Mucosa of descending colon (tissue), 3 donors: ENCODE measurements around the gene DICER1. TPM values are rescaled to one million over a fixed set of nuclear protein-coding genes. Genes with fewer than 3 reads are reported as not detected.
"Not testable (repeated sequence)": the region's sequence is repeated elsewhere in the genome, so short reads cannot be mapped to it uniquely, and the experiment has no call there.

Source experiments
- ATAC-seq: fragments of 200-7000 bp; cut with Tn5 transposase; one replicate; pipeline ENCODE4 v1.9.1; 2020; ENCODE audit warnings: mild to moderate bottlenecking, moderate library complexity
- DNase-seq, 3 donors: peaks; one replicate each; pipeline ENCODE4 v3.0.0-alpha.2; 2020
- H3K36me3 ChIP-seq: fragments of 200-600 bp; one replicate; pipeline ENCODE4 v1.8.0; 2021; ENCODE audit warnings: low read depth, mild to moderate bottlenecking
- H3K4me1 ChIP-seq: fragments of 200-600 bp; one replicate; pipeline ENCODE4 v1.8.0; 2021; ENCODE audit warnings: low read depth, mild to moderate bottlenecking
- H3K4me3 ChIP-seq: fragments of 200-600 bp; one replicate; pipeline ENCODE4 v1.8.0; 2021; ENCODE audit warnings: mild to moderate bottlenecking
- H3K9me3 ChIP-seq: fragments of 200-600 bp; one replicate; pipeline ENCODE4 v1.8.0; 2021; ENCODE audit warnings: mild to moderate bottlenecking
- intact Hi-C, 2 donors: fragments of 100-400 bp; cut with DNase I in 1 of 2; cut with micrococcal nuclease in 1 of 2; formaldehyde crosslinking; loops; one replicate each; pipeline versions ENCODE4 v1.11.0 to v1.11.1; 2022; cut with DNase I, micrococcal nuclease
- long read RNA-seq, 2 donors: library from polyadenylated mRNA; unstranded; transcript quantifications; one replicate each; pipeline ENCODE4 v2.0.0, GENCODE V29; 2019 to 2021
- total RNA-seq, 3 donors: library from RNA; stranded (reverse); fragmentation: NEBNext Ultra II Directional in 2 of 3; extraction: Animal tissue kit (Norgen Biotek cat#: 25700) in 2 of 3; gene quantifications; one replicate each; pipeline versions ENCODE4 v1.2.1 to v1.2.4, GENCODE V29; 2021 to 2023
- TF ChIP-seq, protein P1 (sequence below): fragments of 200-600 bp; IDR thresholded peaks from one replicate; pipeline ENCODE4 v1.8.0; 2022; ENCODE audit warnings: antibody characterized with exemption, mild to moderate bottlenecking
- donor health status: DM: no; HTN: no; CAD: no; lungs with moderate emphysema.
- donor health status: DM: no; HTN: no; CAD: no.
- donor health status: DM: no; HTN: yes; CAD: no.

The DICER1 gene
- total RNA-seq: 10 to 100 TPM; 61.6 to 72.1 (median 65.9) TPM
- long read RNA-seq, donor 1, partial matches to known transcripts: 9 of 17 reads
- long read RNA-seq, donor 1, other reads (novel, unspliced or antisense): 8 of 17 reads
- long read RNA-seq, donor 2, partial matches to known transcripts: 1 of 4 reads
- long read RNA-seq, donor 2, other reads (novel, unspliced or antisense): 3 of 4 reads

DNA sequence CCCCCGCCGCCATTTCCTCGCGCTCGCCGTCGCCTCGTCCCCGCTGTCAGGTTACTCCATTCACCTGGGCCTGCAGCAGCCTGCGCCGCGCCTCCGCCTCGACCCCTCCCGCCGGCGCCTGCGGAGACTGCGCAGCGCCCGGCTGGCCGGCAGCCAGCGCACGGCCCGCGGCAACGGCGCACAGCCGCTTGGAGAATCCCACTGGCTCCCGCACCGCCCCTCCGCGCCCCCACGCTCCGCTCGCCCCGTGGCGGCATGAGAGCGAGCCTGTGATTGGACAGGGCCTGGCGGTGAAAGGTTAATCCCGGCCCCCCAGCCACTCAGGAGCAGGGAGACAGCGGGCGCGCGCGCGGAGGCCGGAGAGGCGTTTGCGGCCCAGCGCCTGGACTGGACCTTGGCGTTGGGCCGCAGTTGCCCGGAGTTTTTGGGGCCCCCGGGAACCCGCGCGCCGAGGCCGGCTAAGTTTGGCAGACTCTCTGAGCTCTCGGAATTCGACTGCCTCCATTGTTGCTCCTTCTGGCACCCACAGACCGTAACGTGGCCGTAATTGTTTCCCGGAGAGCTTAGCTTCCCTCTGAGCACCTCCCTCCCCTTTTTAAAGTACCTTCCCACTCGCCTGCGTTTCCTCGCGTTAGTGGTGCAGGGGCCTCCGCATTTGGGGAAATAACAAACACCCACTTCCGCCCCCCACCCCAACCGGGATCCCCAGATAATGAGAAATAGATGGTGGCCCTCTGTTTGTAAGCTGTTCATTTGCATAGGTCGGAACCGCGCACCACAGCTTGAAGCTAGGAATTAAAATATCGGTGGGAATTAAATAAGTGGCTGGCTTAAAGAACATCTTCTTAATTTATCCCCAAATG, at the start of gene DICER1:
Gene DICER1, minus strand, starts transcription at position 203 of the 863 bp plus-strand sequence. CDS start 24,071 bp downstream, outside the sequence.
- Histone ChIP-seq H3K4me1 (peaks cover 27% of the 10 kb centered on the region), H3K9me3 (no peaks in the 10 kb centered on the region), H3K36me3 (no peaks in the 10 kb centered on the region), H3K4me3 (peak within 1 kb of the TSS; percentile 68)
- intact Hi-C loops: no loop called here
- TF ChIP-seq, protein P1, sequence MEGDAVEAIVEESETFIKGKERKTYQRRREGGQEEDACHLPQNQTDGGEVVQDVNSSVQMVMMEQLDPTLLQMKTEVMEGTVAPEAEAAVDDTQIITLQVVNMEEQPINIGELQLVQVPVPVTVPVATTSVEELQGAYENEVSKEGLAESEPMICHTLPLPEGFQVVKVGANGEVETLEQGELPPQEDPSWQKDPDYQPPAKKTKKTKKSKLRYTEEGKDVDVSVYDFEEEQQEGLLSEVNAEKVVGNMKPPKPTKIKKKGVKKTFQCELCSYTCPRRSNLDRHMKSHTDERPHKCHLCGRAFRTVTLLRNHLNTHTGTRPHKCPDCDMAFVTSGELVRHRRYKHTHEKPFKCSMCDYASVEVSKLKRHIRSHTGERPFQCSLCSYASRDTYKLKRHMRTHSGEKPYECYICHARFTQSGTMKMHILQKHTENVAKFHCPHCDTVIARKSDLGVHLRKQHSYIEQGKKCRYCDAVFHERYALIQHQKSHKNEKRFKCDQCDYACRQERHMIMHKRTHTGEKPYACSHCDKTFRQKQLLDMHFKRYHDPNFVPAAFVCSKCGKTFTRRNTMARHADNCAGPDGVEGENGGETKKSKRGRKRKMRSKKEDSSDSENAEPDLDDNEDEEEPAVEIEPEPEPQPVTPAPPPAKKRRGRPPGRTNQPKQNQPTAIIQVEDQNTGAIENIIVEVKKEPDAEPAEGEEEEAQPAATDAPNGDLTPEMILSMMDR: no peak
- peak; percentile 97 to 99 (median 98) for DNase-seq
- peak; percentile 97 for ATAC-seq

GRCh38 chr14:95206534-95206933, 49.2 kb upstream of the DICER1 start:
- intact Hi-C loops: no loop called here
- no peaks in the 10 kb centered on the region for H3K9me3 ChIP-seq
- TF ChIP-seq, protein P1: no peak
- ATAC-seq: no peak
- no peaks in the 10 kb centered on the region for H3K4me1 ChIP-seq
- H3K4me3 ChIP-seq: no peak overlapping the region
- no peak for DNase-seq
- H3K36me3 ChIP-seq: peaks cover 6% of the 10 kb centered on the region

DNA sequence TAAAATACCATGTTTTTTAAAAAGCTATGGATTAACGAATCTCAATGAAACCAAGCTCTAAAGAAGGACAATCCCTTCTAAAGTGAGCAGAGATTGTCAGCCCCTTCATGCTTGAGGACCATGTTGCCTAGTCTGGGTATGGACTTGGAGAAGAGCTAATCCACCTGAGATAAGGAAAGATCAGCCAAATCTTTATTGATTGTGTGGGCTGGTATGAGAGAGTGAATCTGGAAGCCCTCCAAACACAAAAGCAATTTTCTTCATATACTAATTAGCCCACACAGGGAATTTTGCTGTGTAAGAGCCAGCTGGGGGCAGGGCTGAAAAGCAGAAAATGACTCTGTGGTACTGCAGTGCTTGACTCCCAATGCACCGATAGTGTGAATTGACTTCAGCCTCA, 47.4 kb upstream of the DICER1 start:
- ATAC-seq: no peak
- Histone ChIP-seq H3K9me3 (no peaks in the 10 kb centered on the region), H3K36me3 (peaks cover 6% of the 10 kb centered on the region), H3K4me3 (no peak overlapping the region), H3K4me1 (no peaks in the 10 kb centered on the region)
- TF ChIP-seq, protein P1: no peak
- DNase-seq: no peak
- intact Hi-C loops: no loop called here

DNA sequence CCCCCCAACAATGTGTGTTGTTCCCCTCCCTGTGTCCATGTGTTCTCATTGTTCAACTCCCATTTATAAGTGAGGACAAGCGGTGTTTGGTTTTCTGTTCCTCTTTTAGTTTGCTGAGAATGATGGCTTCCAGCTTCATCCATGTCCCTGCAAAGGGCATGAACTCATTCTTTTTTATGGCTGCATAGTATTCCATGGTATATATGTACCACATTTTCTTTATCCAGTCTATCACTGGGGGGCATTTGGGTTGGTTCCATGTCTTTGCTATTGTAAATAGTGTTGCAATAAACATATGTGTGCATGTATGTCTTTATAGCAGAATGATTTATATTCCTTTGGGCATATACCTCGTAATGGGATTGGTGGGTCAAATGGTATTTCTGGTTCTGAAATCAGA, 44.4 kb upstream of the DICER1 start:
- H3K4me3 ChIP-seq, H3K36me3 ChIP-seq, DNase-seq, ATAC-seq, H3K9me3 ChIP-seq, H3K4me1 ChIP-seq, intact Hi-C loops: not testable (repeated sequence)

DNA sequence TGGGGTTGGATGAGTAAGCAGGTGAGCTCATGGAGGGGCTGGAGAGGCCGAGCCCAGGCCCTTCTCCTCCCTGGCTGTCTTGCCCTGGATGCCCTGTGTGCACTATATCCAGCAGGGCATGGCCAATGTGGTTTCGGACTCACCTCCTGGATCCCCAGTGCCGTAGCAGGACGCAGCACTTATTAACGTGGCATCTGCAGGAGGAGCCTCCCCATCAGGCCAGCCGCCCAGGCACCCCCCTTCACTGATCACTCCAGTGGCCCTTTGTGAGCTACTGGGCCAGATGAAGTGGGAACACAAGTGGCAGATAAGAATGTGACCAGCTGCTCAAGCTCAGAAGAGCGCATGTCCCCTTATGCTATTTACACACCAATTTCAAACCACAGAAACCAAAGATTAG, 43.1 kb upstream of the DICER1 start:
- ATAC-seq (no peak), DNase-seq (no peak)
- intact Hi-C loops: no loop called here
- no peak overlapping the region for H3K4me3 ChIP-seq
- no peaks in the 10 kb centered on the region for H3K9me3 ChIP-seq
- H3K4me1 ChIP-seq: no peaks in the 10 kb centered on the region
- peaks cover 6% of the 10 kb centered on the region for H3K36me3 ChIP-seq
- TF ChIP-seq, protein P1: no peak

- intact Hi-C loops: no loop called here
- no peak overlapping the region for H3K4me3 ChIP-seq
- DNase-seq: no peak
- TF ChIP-seq, protein P1: no peak
- ATAC-seq: no peak
- H3K36me3 ChIP-seq: peaks cover 6% of the 10 kb centered on the region
- no peaks in the 10 kb centered on the region for H3K4me1 ChIP-seq
- H3K9me3 ChIP-seq: no peaks in the 10 kb centered on the region
These were observed 42.1 kb upstream of the DICER1 start for GRCh38 chr14:95199298-95199983.
